DND-41 (cell line): ENCODE data around the gene CDH12.

Source experiments
- ATAC-seq: fragments of 200-7000 bp; cut with Tn5 transposase; 3 replicates; pipeline ENCODE4 v1.9.1; 2021; ENCODE audit warnings: low read depth; ENCODE audit not compliant: insufficient read depth
- DNase-seq: peaks from one replicate; pipeline ENCODE4 v3.0.0-alpha.2; 2020
- H2AFZ ChIP-seq: 2 replicates; pipeline ENCODE4 v1.6.0; 2012; ENCODE audit warnings: low read depth, low read length
- H3K27ac ChIP-seq: 2 replicates; pipeline ENCODE4 v1.5.1; 2012; ENCODE audit warnings: low read length, inconsistent platforms
- H3K27me3 ChIP-seq: fragments of 200-600 bp; sonication (generic); 2 replicates; pipeline ENCODE4 v1.6.0; 2012; ENCODE audit warnings: low read length, mild to moderate bottlenecking, inconsistent platforms; ENCODE audit not compliant: insufficient read depth, poor library complexity
- H3K36me3 ChIP-seq: 2 replicates; pipeline ENCODE4 v1.5.1; 2012; ENCODE audit warnings: low read length, inconsistent platforms; ENCODE audit not compliant: insufficient read depth
- H3K4me1 ChIP-seq: 2 replicates; pipeline ENCODE4 v1.5.1; 2012; ENCODE audit warnings: mild to moderate bottlenecking, low read length; ENCODE audit not compliant: insufficient read depth
- H3K4me2 ChIP-seq: 2 replicates; pipeline ENCODE4 v1.6.0; 2012; ENCODE audit warnings: mild to moderate bottlenecking, moderate library complexity, low read length, inconsistent platforms; ENCODE audit not compliant: insufficient read depth
- H3K4me3 ChIP-seq, 2 experiments: fragments of 200-600 bp in 1 of 2; shearing (Covaris generic) in 1 of 2; 2 replicates each; pipeline ENCODE4 v1.5.1; 2012 to 2016; ENCODE audit warnings: inconsistent platforms in 2 of 2, low read length in 2 of 2, mild to moderate bottlenecking in 2 of 2, low read depth in 1 of 2, moderate library complexity in 1 of 2
- H3K79me2 ChIP-seq: 2 replicates; pipeline ENCODE4 v1.6.0; 2012; ENCODE audit warnings: low read length, inconsistent platforms; ENCODE audit not compliant: insufficient read depth
- H3K9ac ChIP-seq: 2 replicates; pipeline ENCODE4 v1.6.0; 2012; ENCODE audit warnings: low read depth, mild to moderate bottlenecking, inconsistent platforms, low read length, moderate library complexity
- H3K9me3 ChIP-seq: 2 replicates; pipeline ENCODE4 v1.5.1; 2012; ENCODE audit warnings: low read length, moderate library complexity, mild to moderate bottlenecking, inconsistent platforms; ENCODE audit not compliant: insufficient read depth, severe bottlenecking
- H4K20me1 ChIP-seq: 2 replicates; pipeline ENCODE4 v1.6.0; 2012; ENCODE audit warnings: low read length; ENCODE audit not compliant: insufficient read depth
- CTCF ChIP-seq: IDR thresholded peaks from 2 replicates; pipeline ENCODE4 v1.5.1; 2012; ENCODE audit warnings: borderline replicate concordance, low read length, moderate library complexity, mild to moderate bottlenecking; ENCODE audit not compliant: poor library complexity, severe bottlenecking; ENCODE audit errors: extremely low read depth
- EZH2 ChIP-seq: IDR thresholded peaks from 3 replicates; pipeline ENCODE4 v1.6.1; 2012; ENCODE audit warnings: borderline replicate concordance, low read depth, mild to moderate bottlenecking, moderate library complexity, low read length, inconsistent platforms; ENCODE audit not compliant: severe bottlenecking

Gene CDH12

GRCh38 chr5:22722056-22722455, 131.1 kb downstream of the CDH12 start:
- ATAC-seq (no peak), DNase-seq (no peak)
- no peaks in the 10 kb centered on the region for H3K79me2 ChIP-seq
- no peaks in the 10 kb centered on the region for H4K20me1 ChIP-seq
- H3K36me3 ChIP-seq = no peaks in the 10 kb centered on the region
- no peaks in the 10 kb centered on the region for H3K4me1 ChIP-seq
- no peak overlapping the region for H3K4me3 ChIP-seq
- TF ChIP-seq EZH2 (no peak), CTCF (no peak)
- H2AFZ ChIP-seq = no peak overlapping the region
- H3K27ac ChIP-seq = no peak overlapping the region
- H3K4me2 ChIP-seq = no peak overlapping the region
- H3K27me3 ChIP-seq = no peaks in the 10 kb centered on the region
- no peak overlapping the region for H3K9ac ChIP-seq
- no peaks in the 10 kb centered on the region for H3K9me3 ChIP-seq

- no peak overlapping the region for H3K9ac ChIP-seq
- no peaks in the 10 kb centered on the region for H3K36me3 ChIP-seq
- no peak overlapping the region for H2AFZ ChIP-seq
- no peaks in the 10 kb centered on the region for H3K4me1 ChIP-seq
- ATAC-seq (no peak), DNase-seq (no peak)
- H3K27ac ChIP-seq = no peak overlapping the region
- H4K20me1 ChIP-seq = no peaks in the 10 kb centered on the region
- no peaks in the 10 kb centered on the region for H3K79me2 ChIP-seq
- H3K4me2 ChIP-seq = no peak overlapping the region
- TF ChIP-seq CTCF (no peak), EZH2 (no peak)
- H3K4me3 ChIP-seq = no peak overlapping the region
- H3K9me3 ChIP-seq = no peaks in the 10 kb centered on the region
- no peaks in the 10 kb centered on the region for H3K27me3 ChIP-seq
Measured at GRCh38 chr5:22719842-22720241, 133.3 kb downstream of the CDH12 start.

GRCh38 chr5:22710660-22711059, 142.5 kb downstream of the CDH12 start:
- ATAC-seq = no peak
- TF ChIP-seq CTCF (no peak), EZH2 (no peak)

GRCh38 chr5:22709743-22710142, 143.4 kb downstream of the CDH12 start:
- no peak overlapping the region for H3K4me3 ChIP-seq
- H3K27ac ChIP-seq = no peak overlapping the region
- no peak for ATAC-seq
- no peak for TF ChIP-seq CTCF
- TF ChIP-seq EZH2 = no peak
- H3K9me3 ChIP-seq = no peaks in the 10 kb centered on the region
- no peak for DNase-seq
- no peaks in the 10 kb centered on the region for H3K4me1 ChIP-seq
- H3K4me2 ChIP-seq = no peak overlapping the region
- no peak overlapping the region for H3K9ac ChIP-seq
- no peaks in the 10 kb centered on the region for H3K27me3 ChIP-seq
- no peaks in the 10 kb centered on the region for H3K79me2 ChIP-seq
- H3K36me3 ChIP-seq = no peaks in the 10 kb centered on the region
- H2AFZ ChIP-seq = no peak overlapping the region
- no peaks in the 10 kb centered on the region for H4K20me1 ChIP-seq

More at GRCh38 chr5:22710660-22711059, 142.5 kb downstream of the CDH12 start:
- no peak overlapping the region for H2AFZ ChIP-seq
- H3K27me3 ChIP-seq = no peaks in the 10 kb centered on the region
- H3K36me3 ChIP-seq = no peaks in the 10 kb centered on the region
- H3K9ac ChIP-seq = no peak overlapping the region
- no peaks in the 10 kb centered on the region for H4K20me1 ChIP-seq
- H3K4me2 ChIP-seq = no peak overlapping the region
- no peak for DNase-seq
- no peak overlapping the region for H3K4me3 ChIP-seq
- H3K4me1 ChIP-seq = no peaks in the 10 kb centered on the region
- H3K9me3 ChIP-seq = no peaks in the 10 kb centered on the region
- H3K79me2 ChIP-seq = no peaks in the 10 kb centered on the region
- no peak overlapping the region for H3K27ac ChIP-seq
